DND-41 (cell line): ENCODE data around the gene LIX1L.

Experiments used
- ATAC-seq: fragments of 200-7000 bp; cut with Tn5 transposase; 3 replicates; pipeline ENCODE4 v1.9.1; 2021; ENCODE audit warnings: low read depth; ENCODE audit not compliant: insufficient read depth
- DNase-seq: peaks from one replicate; pipeline ENCODE4 v3.0.0-alpha.2; 2020
- H2AFZ ChIP-seq: 2 replicates; pipeline ENCODE4 v1.6.0; 2012; ENCODE audit warnings: low read depth, low read length
- H3K27ac ChIP-seq: 2 replicates; pipeline ENCODE4 v1.5.1; 2012; ENCODE audit warnings: low read length, inconsistent platforms
- H3K27me3 ChIP-seq: fragments of 200-600 bp; sonication (generic); 2 replicates; pipeline ENCODE4 v1.6.0; 2012; ENCODE audit warnings: low read length, mild to moderate bottlenecking, inconsistent platforms; ENCODE audit not compliant: insufficient read depth, poor library complexity
- H3K36me3 ChIP-seq: 2 replicates; pipeline ENCODE4 v1.5.1; 2012; ENCODE audit warnings: low read length, inconsistent platforms; ENCODE audit not compliant: insufficient read depth
- H3K4me1 ChIP-seq: 2 replicates; pipeline ENCODE4 v1.5.1; 2012; ENCODE audit warnings: mild to moderate bottlenecking, low read length; ENCODE audit not compliant: insufficient read depth
- H3K4me2 ChIP-seq: 2 replicates; pipeline ENCODE4 v1.6.0; 2012; ENCODE audit warnings: mild to moderate bottlenecking, moderate library complexity, low read length, inconsistent platforms; ENCODE audit not compliant: insufficient read depth
- H3K4me3 ChIP-seq, 2 experiments: fragments of 200-600 bp in 1 of 2; shearing (Covaris generic) in 1 of 2; 2 replicates each; pipeline ENCODE4 v1.5.1; 2012 to 2016; ENCODE audit warnings: inconsistent platforms in 2 of 2, low read length in 2 of 2, mild to moderate bottlenecking in 2 of 2, low read depth in 1 of 2, moderate library complexity in 1 of 2
- H3K79me2 ChIP-seq: 2 replicates; pipeline ENCODE4 v1.6.0; 2012; ENCODE audit warnings: low read length, inconsistent platforms; ENCODE audit not compliant: insufficient read depth
- H3K9ac ChIP-seq: 2 replicates; pipeline ENCODE4 v1.6.0; 2012; ENCODE audit warnings: low read depth, mild to moderate bottlenecking, inconsistent platforms, low read length, moderate library complexity
- H3K9me3 ChIP-seq: 2 replicates; pipeline ENCODE4 v1.5.1; 2012; ENCODE audit warnings: low read length, moderate library complexity, mild to moderate bottlenecking, inconsistent platforms; ENCODE audit not compliant: insufficient read depth, severe bottlenecking
- H4K20me1 ChIP-seq: 2 replicates; pipeline ENCODE4 v1.6.0; 2012; ENCODE audit warnings: low read length; ENCODE audit not compliant: insufficient read depth
- CTCF ChIP-seq: IDR thresholded peaks from 2 replicates; pipeline ENCODE4 v1.5.1; 2012; ENCODE audit warnings: borderline replicate concordance, low read length, moderate library complexity, mild to moderate bottlenecking; ENCODE audit not compliant: poor library complexity, severe bottlenecking; ENCODE audit errors: extremely low read depth
- EZH2 ChIP-seq: IDR thresholded peaks from 3 replicates; pipeline ENCODE4 v1.6.1; 2012; ENCODE audit warnings: borderline replicate concordance, low read depth, mild to moderate bottlenecking, moderate library complexity, low read length, inconsistent platforms; ENCODE audit not compliant: severe bottlenecking

LIX1L gene

GRCh38 chr1:145957443-145958319 is at the start of gene LIX1L:
Gene LIX1L, minus strand, starts transcription at chr1:145958017. Its CDS starts 90 bp downstream, at chr1:145957927.
- Histone ChIP-seq H3K9me3 (no peaks in the 10 kb centered on the region), H3K4me1 (peaks cover 81% of the 10 kb centered on the region), H3K4me3 (peak within 1 kb of the TSS; percentile 46 to 86), H3K27ac (peak within 1 kb of the TSS; percentile 89), H3K27me3 (peaks cover 18% of the 10 kb centered on the region), H3K36me3 (peaks cover 11% of the 10 kb centered on the region), H3K9ac (peak within 1 kb of the TSS; percentile 71), H3K4me2 (peak within 1 kb of the TSS; percentile 74), H3K79me2 (peaks cover 49% of the 10 kb centered on the region), H2AFZ (peak within 1 kb of the TSS; percentile 85), H4K20me1 (no peaks in the 10 kb centered on the region; the same call in 1 of the 2 replicates)
- no peak for TF ChIP-seq EZH2
- TF ChIP-seq CTCF = no peak
- peak; percentile 84 for ATAC-seq
- peak; percentile 97 for DNase-seq

- H3K4me2 ChIP-seq = no peak overlapping the region
- H3K4me3 ChIP-seq = no peak overlapping the region
- H3K27me3 ChIP-seq = no peaks in the 10 kb centered on the region
- H3K9me3 ChIP-seq = no peaks in the 10 kb centered on the region
- DNase-seq = no peak
- no peak for ATAC-seq
- peaks cover 43% of the 10 kb centered on the region for H3K4me1 ChIP-seq
- TF ChIP-seq CTCF (no peak), EZH2 (no peak)
- H4K20me1 ChIP-seq = no peaks in the 10 kb centered on the region
- H2AFZ ChIP-seq = no peak overlapping the region
- H3K27ac ChIP-seq = no peak overlapping the region
- no peak overlapping the region for H3K9ac ChIP-seq
- H3K36me3 ChIP-seq = no peaks in the 10 kb centered on the region
- 0 out of 2 replicates have a peak, but pooled peaks cover 1% of the 10 kb centered on the region for H3K79me2 ChIP-seq
These were observed 43.9 kb upstream of the LIX1L start for GRCh38 chr1:146001709-146002108.

- Histone ChIP-seq H3K9me3 (no peaks in the 10 kb centered on the region), H3K4me2 (no peak overlapping the region), H3K27ac (peak overlapping the region; percentile 38), H3K4me3 (no peak overlapping the region), H3K9ac (no peak overlapping the region; the same call in 1 of the 2 replicates), H3K27me3 (no peaks in the 10 kb centered on the region), H3K4me1 (peaks cover 56% of the 10 kb centered on the region), H2AFZ (peak overlapping the region; percentile 53; the same call in 1 of the 2 replicates), H3K79me2 (peaks cover 18% of the 10 kb centered on the region), H4K20me1 (no peaks in the 10 kb centered on the region), H3K36me3 (peaks cover 5% of the 10 kb centered on the region)
- TF ChIP-seq CTCF (no peak), EZH2 (no peak)
- ATAC-seq = 0 out of 3 replicates have a peak, but pooled peaks have one; percentile 11
- peak; percentile 39 for DNase-seq
These were observed 41.7 kb upstream of the LIX1L start for GRCh38 chr1:145999321-146000024.
